ENCODE data around the gene SLC8A3.
A peak's percentile ranks its signal among the peaks of the same experiment; 100 is the strongest.
"Not testable (repeated sequence)": the region's sequence is repeated elsewhere in the genome, so short reads cannot be mapped to it uniquely, and the experiment has no call there.

The SLC8A3 gene, protein sequence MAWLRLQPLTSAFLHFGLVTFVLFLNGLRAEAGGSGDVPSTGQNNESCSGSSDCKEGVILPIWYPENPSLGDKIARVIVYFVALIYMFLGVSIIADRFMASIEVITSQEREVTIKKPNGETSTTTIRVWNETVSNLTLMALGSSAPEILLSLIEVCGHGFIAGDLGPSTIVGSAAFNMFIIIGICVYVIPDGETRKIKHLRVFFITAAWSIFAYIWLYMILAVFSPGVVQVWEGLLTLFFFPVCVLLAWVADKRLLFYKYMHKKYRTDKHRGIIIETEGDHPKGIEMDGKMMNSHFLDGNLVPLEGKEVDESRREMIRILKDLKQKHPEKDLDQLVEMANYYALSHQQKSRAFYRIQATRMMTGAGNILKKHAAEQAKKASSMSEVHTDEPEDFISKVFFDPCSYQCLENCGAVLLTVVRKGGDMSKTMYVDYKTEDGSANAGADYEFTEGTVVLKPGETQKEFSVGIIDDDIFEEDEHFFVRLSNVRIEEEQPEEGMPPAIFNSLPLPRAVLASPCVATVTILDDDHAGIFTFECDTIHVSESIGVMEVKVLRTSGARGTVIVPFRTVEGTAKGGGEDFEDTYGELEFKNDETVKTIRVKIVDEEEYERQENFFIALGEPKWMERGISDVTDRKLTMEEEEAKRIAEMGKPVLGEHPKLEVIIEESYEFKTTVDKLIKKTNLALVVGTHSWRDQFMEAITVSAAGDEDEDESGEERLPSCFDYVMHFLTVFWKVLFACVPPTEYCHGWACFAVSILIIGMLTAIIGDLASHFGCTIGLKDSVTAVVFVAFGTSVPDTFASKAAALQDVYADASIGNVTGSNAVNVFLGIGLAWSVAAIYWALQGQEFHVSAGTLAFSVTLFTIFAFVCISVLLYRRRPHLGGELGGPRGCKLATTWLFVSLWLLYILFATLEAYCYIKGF

DNA sequence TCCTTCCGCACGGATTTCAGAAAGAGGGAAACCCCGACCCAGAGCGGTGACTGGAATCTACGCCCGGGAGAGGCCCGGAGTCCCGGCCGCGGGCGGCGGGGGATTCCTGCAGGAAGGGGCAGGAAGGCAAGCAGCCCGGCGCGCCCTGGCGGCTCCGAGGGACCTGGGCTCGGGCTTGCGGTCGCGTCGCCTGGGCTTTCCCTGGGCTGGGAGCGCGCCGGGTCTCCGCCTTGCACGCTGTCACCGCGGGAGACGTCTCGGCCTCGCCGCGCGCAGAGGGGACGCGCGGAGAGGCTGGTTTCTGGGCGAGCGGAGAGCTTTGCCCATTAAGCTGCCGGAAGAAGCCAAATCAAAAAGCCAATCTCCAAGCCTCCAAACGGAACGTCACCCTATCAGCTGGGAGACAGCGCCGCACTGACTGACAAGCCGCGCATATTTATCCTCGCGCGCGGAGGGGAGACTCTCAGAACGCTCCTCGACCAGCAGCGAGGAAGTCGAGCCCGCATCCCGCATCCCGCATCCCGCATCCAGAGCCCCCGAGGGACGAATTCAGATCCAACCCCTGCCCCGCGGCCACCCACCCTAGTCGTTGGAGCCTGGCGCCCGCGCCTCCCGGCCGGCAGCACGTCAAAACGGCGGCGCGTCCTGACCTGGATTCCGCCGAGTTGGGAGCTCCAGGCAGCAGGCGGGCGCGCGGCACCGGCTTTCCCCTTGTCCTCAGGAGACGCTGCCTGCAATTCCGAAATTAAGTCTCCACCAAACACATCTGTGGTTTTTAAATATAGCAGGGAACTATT is at the start of gene SLC8A3:
SLC8A3 (minus strand) TSS at position 293 of the 797 bp plus-strand sequence. CDS start 20,529 bp downstream, outside the sequence.
- peak; percentile 33 for DNase-seq (ENCODE audit: low read depth)
- H3K4me3 ChIP-seq (replicated peaks; ENCODE audit: low read depth, low read length), result peak within 1 kb of the TSS; percentile 46
- TF ChIP-seq, protein P1, sequence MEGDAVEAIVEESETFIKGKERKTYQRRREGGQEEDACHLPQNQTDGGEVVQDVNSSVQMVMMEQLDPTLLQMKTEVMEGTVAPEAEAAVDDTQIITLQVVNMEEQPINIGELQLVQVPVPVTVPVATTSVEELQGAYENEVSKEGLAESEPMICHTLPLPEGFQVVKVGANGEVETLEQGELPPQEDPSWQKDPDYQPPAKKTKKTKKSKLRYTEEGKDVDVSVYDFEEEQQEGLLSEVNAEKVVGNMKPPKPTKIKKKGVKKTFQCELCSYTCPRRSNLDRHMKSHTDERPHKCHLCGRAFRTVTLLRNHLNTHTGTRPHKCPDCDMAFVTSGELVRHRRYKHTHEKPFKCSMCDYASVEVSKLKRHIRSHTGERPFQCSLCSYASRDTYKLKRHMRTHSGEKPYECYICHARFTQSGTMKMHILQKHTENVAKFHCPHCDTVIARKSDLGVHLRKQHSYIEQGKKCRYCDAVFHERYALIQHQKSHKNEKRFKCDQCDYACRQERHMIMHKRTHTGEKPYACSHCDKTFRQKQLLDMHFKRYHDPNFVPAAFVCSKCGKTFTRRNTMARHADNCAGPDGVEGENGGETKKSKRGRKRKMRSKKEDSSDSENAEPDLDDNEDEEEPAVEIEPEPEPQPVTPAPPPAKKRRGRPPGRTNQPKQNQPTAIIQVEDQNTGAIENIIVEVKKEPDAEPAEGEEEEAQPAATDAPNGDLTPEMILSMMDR (IDR thresholded peaks at IDR 0.05; ENCODE audit: low read length, missing control alignments), result no peak

DNA sequence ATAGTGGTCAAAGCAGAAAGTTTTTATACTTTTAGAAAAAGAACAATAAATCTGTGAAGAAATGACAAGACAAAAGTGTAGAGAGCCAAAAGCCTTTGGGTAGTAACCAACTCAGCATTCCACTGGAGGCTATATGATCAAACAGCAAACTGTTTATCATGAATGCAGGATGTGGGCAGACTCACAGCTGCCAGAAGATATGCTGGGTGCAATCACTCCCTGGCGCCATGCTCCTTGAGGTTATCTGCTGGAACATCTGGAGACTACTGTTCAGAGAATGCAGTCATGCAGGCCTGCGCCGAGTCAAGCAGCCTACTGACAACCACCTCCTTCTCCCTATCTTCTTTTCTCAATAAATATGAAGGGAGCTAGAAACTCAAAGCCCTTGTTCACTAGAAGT is 49.0 kb upstream of the SLC8A3 start:
- H3K4me3 ChIP-seq (replicated peaks; ENCODE audit: low read depth, low read length), result no peak overlapping the region
- TF ChIP-seq, protein P1 (IDR thresholded peaks at IDR 0.05; ENCODE audit: low read length, missing control alignments), result no peak
- DNase-seq (ENCODE audit: low read depth), result no peak

DNA sequence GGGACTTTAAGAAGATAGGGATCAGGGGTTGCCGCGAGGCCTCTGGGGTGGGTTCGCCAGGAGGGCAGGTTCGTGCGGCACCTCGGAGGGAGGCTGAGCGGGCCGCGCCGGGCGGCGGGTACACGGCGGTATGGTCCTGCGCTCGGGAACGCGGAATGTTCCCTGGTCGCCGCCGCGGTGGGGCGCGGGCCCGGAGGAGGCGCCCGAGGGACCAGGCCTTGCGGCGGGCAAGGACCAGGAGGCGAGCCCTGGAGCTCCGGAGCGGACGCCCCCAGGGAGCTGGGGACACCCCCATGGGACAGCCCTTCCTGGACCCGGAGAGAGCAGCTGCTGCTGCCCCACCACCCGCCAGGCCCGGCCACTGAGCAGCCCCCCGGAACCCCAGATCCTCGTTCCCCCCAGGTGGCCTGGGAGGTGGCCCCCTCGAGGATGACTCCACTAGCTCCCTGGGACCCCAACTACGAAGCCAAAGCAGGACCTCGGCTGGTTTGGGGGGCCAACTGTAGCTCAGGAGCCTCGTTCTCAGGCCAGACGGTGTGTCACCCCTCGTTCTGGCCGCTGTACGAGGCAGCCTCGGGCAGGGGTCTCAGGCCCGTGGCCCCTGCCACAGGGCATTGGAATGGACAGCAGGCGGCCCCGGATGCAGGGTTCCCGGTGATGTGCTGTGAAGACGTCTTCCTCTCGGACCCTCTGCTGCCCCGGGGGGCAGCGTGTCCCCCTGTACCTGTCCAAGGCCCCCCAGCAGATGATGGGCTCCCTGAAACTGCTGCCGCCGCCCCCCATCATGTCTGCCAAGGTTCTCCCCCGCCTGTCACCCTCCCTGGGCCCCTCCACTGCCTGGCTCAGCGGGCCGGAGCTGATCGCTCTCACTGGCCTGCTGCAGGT is 45.6 kb upstream of the SLC8A3 start:
- TF ChIP-seq, protein P1 (IDR thresholded peaks at IDR 0.05; ENCODE audit: low read length, missing control alignments), result no peak
- no peak for DNase-seq (ENCODE audit: low read depth)

DNA sequence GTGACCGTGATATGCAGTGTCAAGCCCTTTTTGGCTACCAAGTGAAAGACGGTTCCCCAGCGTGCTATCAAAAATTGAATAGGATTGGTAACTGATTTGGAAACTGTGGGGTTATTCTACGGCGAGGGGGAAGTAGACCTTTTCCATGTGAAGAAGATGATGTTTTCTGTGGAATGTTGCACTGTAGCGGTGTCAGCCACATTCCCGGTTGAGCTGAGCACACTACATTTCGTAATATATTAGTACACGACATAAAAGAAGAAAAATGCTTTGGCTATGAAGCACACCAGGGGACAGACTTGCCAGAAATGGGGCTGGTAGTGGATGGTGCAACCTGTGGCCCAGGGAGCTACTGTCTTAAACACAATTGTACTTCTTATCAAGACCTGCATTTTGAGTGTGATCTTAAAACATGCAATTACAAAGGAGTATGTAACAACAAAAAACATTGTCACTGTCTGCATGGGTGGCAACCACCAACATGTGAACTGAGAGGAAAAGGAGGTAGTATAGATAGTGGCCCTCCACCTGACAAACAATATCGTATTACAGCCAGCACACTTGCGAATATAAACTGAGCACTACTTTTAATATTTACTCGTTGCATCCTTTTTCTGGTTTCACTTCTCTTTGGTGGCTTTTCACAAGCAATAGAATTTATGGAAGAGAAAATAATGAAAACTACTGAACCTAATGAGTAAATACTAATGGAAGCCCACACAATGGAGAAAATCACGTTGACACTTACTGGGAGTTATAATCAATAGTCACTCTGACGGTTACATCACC is 43.2 kb upstream of the SLC8A3 start:
- DNase-seq (ENCODE audit: low read depth); H3K4me3 ChIP-seq (replicated peaks; ENCODE audit: low read depth, low read length): not testable (repeated sequence)

More for the DNA sequence above, 45.6 kb upstream of the SLC8A3 start:
- no peak overlapping the region for H3K4me3 ChIP-seq (replicated peaks; ENCODE audit: low read depth, low read length)

DNA sequence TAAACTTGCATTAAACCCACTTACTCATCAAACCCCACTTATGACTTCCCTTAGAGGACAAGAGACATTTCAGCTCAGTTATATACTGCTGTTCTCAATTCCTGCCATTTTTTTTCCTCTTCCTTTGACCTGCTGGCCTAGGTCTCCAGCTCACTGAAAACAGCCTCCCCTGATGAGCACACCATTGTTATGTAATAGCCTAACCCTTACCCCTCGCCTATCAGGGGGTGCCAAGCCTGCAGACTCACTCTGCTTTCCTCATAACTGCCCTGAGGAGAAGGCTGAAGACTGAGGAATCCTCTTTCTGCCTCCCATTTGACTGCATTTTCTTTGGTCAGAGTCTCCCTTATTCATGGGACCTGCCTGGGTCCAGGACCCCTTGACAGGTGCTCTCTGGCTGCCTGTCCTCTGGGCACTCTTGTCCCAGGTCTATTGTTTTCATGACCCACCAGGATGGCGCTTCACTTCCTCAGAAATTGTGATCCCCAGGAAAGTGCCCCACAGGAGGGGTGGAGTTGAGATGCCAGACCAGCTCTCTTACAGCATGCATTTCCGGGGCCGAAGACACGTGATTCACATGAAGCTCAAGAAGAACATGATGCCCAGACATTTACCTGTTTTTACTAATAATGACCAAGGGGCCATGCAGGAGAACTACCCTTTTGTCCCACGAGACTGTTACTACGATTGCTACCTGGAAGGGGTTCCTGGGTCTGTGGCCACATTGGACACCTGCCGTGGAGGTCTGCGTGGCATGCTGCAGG is 41.3 kb upstream of the SLC8A3 start:
- not testable (repeated sequence) for DNase-seq (ENCODE audit: low read depth); H3K4me3 ChIP-seq (replicated peaks; ENCODE audit: low read depth, low read length)

DNA sequence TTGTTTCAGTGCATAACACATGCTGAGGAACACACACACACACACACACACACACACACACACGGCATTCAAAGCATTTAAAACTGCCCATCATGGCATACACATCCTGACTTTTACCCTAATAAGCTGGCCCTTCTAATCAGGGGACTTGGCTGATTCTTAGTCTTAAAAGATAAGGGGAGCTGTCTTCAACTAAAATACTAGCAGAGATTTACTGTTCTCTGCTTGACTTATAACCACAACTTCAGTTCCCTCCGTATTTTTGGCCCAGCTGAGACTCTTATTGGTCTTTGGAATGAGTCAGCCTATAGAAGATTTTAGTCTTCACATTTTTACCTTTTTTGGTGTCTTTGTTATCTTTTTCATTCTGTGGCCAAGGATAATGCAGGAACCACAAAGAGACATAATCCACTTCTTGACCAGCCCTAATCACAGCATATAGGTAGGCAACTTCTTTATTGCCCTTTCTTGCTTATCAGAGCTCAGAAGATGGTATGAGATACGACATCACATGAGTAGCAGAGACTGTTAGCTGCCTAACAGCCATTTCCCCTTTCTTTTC is 25.1 kb upstream of the SLC8A3 start:
- no peak for DNase-seq (ENCODE audit: low read depth)
- no peak overlapping the region for H3K4me3 ChIP-seq (replicated peaks; ENCODE audit: low read depth, low read length)
- TF ChIP-seq, protein P1 (IDR thresholded peaks at IDR 0.05; ENCODE audit: low read length, missing control alignments), result no peak

Measured in fibroblast of pulmonary artery (primary cell).